Thoracic aorta (tissue), 2 donors: ENCODE measurements around the gene SNRPF. TPM values are rescaled to one million over a fixed set of nuclear protein-coding genes. Genes with fewer than 3 reads are reported as not detected.

ENCODE experiments used
- ATAC-seq: fragments of 150-250 bp; one replicate; pipeline ENCODE4 v1.8.0; 2017; ENCODE audit warnings: low read depth; ENCODE audit not compliant: insufficient number of reproducible peaks, low FRiP score
- DNase-seq: peaks from one replicate; pipeline ENCODE4 v3.0.0-alpha.2; 2020; ENCODE audit warnings: low spot score
- H3K27ac ChIP-seq, 2 donors: fragments of 200-600 bp; sonication (generic); 1 replicate in 1 of 2; 2 replicates in 1 of 2; pipeline ENCODE4 v1.5.1; 2016; ENCODE audit warnings: mild to moderate bottlenecking in 2 of 2, moderate library complexity in 2 of 2
- H3K27me3 ChIP-seq: fragments of 200-600 bp; sonication (generic); replicated peaks from 2 replicates; pipeline ENCODE4 v1.6.0; 2016; ENCODE audit warnings: mild to moderate bottlenecking; ENCODE audit not compliant: insufficient read depth
- H3K36me3 ChIP-seq: fragments of 200-600 bp; sonication (generic); one replicate; pipeline ENCODE4 v1.5.1; 2016
- H3K4me1 ChIP-seq, 2 donors: fragments of 200-600 bp; sonication (generic); 1 replicate in 1 of 2; 2 replicates in 1 of 2; pipeline versions ENCODE4 v1.5.1 to v1.6.0; 2016; ENCODE audit warnings: low read depth in 2 of 2, mild to moderate bottlenecking in 1 of 2; ENCODE audit not compliant: control insufficient read depth in 1 of 2
- H3K4me3 ChIP-seq: fragments of 200-600 bp; sonication (generic); 2 replicates; pipeline ENCODE4 v1.5.1; 2016; ENCODE audit warnings: mild to moderate bottlenecking
- H3K9me3 ChIP-seq: fragments of 200-600 bp; sonication (generic); 2 replicates; pipeline ENCODE4 v1.5.1; 2016
- total RNA-seq, 2 donors: library from RNA; depleted of rRNA; stranded (reverse); fragments of >200 nt; gene quantifications; one replicate each; pipeline versions ENCODE4 v1.1.0 to v1.2.3, GENCODE V29; 2016
- TF ChIP-seq, protein P1 (sequence below): fragments of 200-600 bp; sonication (generic); IDR thresholded peaks from one replicate; pipeline ENCODE4 v1.5.1; 2019; ENCODE audit warnings: antibody characterized with exemption

The SNRPF gene
- total RNA-seq, 2 donors from 2014 or later: 6.5 to 9.1 TPM

DNA sequence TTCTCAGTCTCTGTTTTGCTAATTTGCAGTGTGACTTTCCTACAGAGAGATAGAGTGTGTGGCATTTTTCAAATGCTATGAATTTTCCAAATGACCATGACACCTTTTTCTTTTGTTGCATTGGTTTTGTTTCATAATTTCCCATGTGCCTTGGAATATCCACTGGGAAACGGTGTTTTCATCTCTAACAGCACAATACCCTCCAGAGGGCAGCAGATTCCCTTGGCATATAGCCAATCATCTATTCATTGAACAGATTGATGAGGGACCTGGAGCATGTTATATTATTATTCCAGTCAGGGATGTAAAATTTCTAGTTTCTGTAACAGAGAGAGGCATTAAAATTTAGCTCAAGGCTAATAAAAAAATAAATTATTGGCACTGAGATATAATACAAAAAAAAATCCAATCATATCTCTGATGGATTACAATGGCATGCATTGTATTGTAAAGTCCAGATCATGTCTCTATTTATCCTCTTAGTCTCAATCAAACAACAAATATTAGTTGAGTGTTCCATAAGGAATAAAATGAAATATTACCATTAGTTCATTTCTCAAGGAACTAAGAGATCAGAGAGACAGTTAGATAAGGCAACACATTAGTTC, 38.6 kb upstream of the SNRPF start:
- DNase-seq (no peak), ATAC-seq (no peak)
- H3K36me3 ChIP-seq: no peaks in the 10 kb centered on the region
- no peak overlapping the region for H3K27ac ChIP-seq
- no peaks in the 10 kb centered on the region for H3K27me3 ChIP-seq
- no peak overlapping the region for H3K4me3 ChIP-seq
- TF ChIP-seq, protein P1, sequence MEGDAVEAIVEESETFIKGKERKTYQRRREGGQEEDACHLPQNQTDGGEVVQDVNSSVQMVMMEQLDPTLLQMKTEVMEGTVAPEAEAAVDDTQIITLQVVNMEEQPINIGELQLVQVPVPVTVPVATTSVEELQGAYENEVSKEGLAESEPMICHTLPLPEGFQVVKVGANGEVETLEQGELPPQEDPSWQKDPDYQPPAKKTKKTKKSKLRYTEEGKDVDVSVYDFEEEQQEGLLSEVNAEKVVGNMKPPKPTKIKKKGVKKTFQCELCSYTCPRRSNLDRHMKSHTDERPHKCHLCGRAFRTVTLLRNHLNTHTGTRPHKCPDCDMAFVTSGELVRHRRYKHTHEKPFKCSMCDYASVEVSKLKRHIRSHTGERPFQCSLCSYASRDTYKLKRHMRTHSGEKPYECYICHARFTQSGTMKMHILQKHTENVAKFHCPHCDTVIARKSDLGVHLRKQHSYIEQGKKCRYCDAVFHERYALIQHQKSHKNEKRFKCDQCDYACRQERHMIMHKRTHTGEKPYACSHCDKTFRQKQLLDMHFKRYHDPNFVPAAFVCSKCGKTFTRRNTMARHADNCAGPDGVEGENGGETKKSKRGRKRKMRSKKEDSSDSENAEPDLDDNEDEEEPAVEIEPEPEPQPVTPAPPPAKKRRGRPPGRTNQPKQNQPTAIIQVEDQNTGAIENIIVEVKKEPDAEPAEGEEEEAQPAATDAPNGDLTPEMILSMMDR: peak; percentile 48
- no peaks in the 10 kb centered on the region for H3K9me3 ChIP-seq
- H3K4me1 ChIP-seq: no peaks in the 10 kb centered on the region

DNA sequence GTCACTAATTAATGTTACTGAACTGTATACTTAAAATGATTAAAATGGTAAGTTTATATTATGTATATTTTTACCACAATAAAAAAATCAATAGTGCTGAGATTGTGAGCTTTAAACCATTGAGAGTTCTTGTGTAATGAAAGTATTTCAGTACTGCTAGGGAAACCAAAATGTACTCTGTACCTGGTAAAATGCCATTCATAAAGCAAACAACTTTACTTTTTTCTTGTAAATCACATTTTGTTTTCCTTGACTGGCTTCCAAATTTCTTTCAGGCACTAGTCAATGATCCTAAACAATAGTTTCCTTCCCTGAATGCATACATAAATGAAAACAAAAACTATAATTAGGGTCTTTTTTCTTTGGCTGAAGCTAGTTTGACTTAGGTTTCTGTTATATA, 29.4 kb upstream of the SNRPF start:
- H3K4me1 ChIP-seq: peaks cover 3 to 15% of the 10 kb centered on the region in 2 donors
- H3K27ac ChIP-seq: no peak overlapping the region
- H3K36me3 ChIP-seq: no peaks in the 10 kb centered on the region
- H3K27me3 ChIP-seq: no peaks in the 10 kb centered on the region
- TF ChIP-seq, protein P1: no peak
- ATAC-seq (no peak), DNase-seq (no peak)
- no peak overlapping the region for H3K4me3 ChIP-seq
- H3K9me3 ChIP-seq: no peaks in the 10 kb centered on the region

- no peaks in the 10 kb centered on the region for H3K36me3 ChIP-seq
- H3K9me3 ChIP-seq: no peaks in the 10 kb centered on the region
- ATAC-seq (no peak), DNase-seq (no peak)
- H3K27ac ChIP-seq: no peak overlapping the region
- H3K4me1 ChIP-seq: peaks cover 3 to 15% of the 10 kb centered on the region in 2 donors
- H3K27me3 ChIP-seq: no peaks in the 10 kb centered on the region
- TF ChIP-seq, protein P1: no peak
- no peak overlapping the region for H3K4me3 ChIP-seq
Observed at GRCh38 chr12:95830335-95831089, 28.2 kb upstream of the SNRPF start.

DNA sequence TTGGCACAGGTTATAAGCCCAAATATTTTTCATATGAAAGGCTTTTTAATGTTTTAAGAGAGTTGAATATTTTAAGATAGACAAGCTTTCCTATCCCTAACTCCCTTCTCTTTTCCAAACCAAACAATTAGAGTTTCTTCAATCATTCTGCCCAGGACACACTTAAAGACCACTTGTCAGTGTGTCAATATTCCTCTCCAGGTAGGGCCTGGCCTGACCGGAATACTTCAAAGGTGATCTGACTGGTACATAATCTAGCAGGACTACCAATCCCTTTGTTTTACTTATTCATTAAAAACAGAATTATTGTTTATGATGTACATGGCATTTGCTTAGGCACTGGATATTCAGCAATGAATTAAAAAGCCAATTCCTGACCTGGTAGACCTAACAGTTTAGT, 24.2 kb upstream of the SNRPF start:
- H3K4me3 ChIP-seq: no peak overlapping the region
- no peak for DNase-seq
- peaks cover 0 to 1% of the 10 kb centered on the region in 2 donors for H3K4me1 ChIP-seq
- ATAC-seq: no peak
- TF ChIP-seq, protein P1: no peak
- no peaks in the 10 kb centered on the region for H3K27me3 ChIP-seq
- H3K27ac ChIP-seq: no peak overlapping the region
- H3K36me3 ChIP-seq: no peaks in the 10 kb centered on the region
- H3K9me3 ChIP-seq: no peaks in the 10 kb centered on the region

- no peak for ATAC-seq
- no peaks in the 10 kb centered on the region for H3K4me1 ChIP-seq
- no peak overlapping the region for H3K4me3 ChIP-seq
- H3K27ac ChIP-seq: no peak overlapping the region
- H3K9me3 ChIP-seq: no peaks in the 10 kb centered on the region
- H3K36me3 ChIP-seq: no peaks in the 10 kb centered on the region
- H3K27me3 ChIP-seq: no peaks in the 10 kb centered on the region
- TF ChIP-seq, protein P1: no peak
- no peak for DNase-seq
Observed at GRCh38 chr12:95836185-95836609, 22.6 kb upstream of the SNRPF start.
